ENCODE measurements around the gene SLIT3. TPM values are rescaled to one million over a fixed set of nuclear protein-coding genes. Genes with fewer than 3 reads are reported as not detected.

SLIT3 gene
- total RNA-seq, 4 donors from 2014 or later, result 28.4 to 77.2 (median 63.8) TPM

GRCh38 chr5:168820874-168821273 is 480.1 kb downstream of the SLIT3 start:
- intact Hi-C loops (cut with DNase I), result no loop called here
- Histone ChIP-seq H3K36me3 (no peaks in the 10 kb centered on the region), H3K27me3 (no peaks in the 10 kb centered on the region), H3K4me3 (replicated peaks in 1 of 3) (no peak overlapping the region), H3K9me3 (no peaks in the 10 kb centered on the region), H3K4me1 (peaks cover 41 to 60% of the 10 kb centered on the region in 2 donors), H3K27ac (peak overlapping the region in 1 of 3 donors; percentile 24)
- no peak for TF ChIP-seq CTCF (IDR thresholded peaks at IDR 0.05)
- TF ChIP-seq POLR2A (IDR thresholded peaks at IDR 0.05), result no peak
- WGBS, 2 donors, result 88 to 92% methylated on average over 5 of the region's 5 CpGs
- no peak for DNase-seq

- peaks cover 41 to 57% of the 10 kb centered on the region in 2 donors for H3K4me1 ChIP-seq
- TF ChIP-seq CTCF (IDR thresholded peaks at IDR 0.05) (no peak), POLR2A (IDR thresholded peaks at IDR 0.05) (no peak)
- H3K27ac ChIP-seq, result peak overlapping the region; percentile 48 to 69 (median 61)
- no peaks in the 10 kb centered on the region for H3K9me3 ChIP-seq
- intact Hi-C loops (cut with DNase I), result no loop called here
- no peaks in the 10 kb centered on the region for H3K36me3 ChIP-seq
- H3K27me3 ChIP-seq, result no peaks in the 10 kb centered on the region
- WGBS, 2 donors, result 36 to 55% methylated on average over 16 of the region's 16 CpGs
- H3K4me3 ChIP-seq (replicated peaks in 1 of 3), result no peak overlapping the region
- peak; percentile 71 to 72 for DNase-seq
Measured at GRCh38 chr5:168819004-168819621, 481.8 kb downstream of the SLIT3 start.

GRCh38 chr5:168818558-168818957 is 482.4 kb downstream of the SLIT3 start:
- DNase-seq, result peak; percentile 87 to 90
- TF ChIP-seq POLR2A (IDR thresholded peaks at IDR 0.05) (no peak), CTCF (IDR thresholded peaks at IDR 0.05) (peak in 1 of 6 experiments; percentile 16)
- Histone ChIP-seq H3K4me3 (replicated peaks in 1 of 3) (no peak overlapping the region), H3K36me3 (no peaks in the 10 kb centered on the region), H3K27me3 (no peaks in the 10 kb centered on the region), H3K4me1 (peaks cover 41 to 57% of the 10 kb centered on the region in 2 donors), H3K27ac (peak overlapping the region; percentile 48 to 69 (median 61)), H3K9me3 (no peaks in the 10 kb centered on the region)
- intact Hi-C loops (cut with DNase I), result no loop called here
- 16 to 43% methylated on average over 4 of the region's 4 CpGs for WGBS, 2 donors

GRCh38 chr5:168817591-168817990 is 483.3 kb downstream of the SLIT3 start:
- 43 to 62% methylated on average over 5 of the region's 5 CpGs for WGBS, 2 donors

More at GRCh38 chr5:168817591-168817990, 483.3 kb downstream of the SLIT3 start:
- Histone ChIP-seq H3K9me3 (no peaks in the 10 kb centered on the region), H3K27me3 (no peaks in the 10 kb centered on the region), H3K4me3 (replicated peaks in 1 of 3) (no peak overlapping the region), H3K4me1 (peaks cover 38 to 53% of the 10 kb centered on the region in 2 donors), H3K36me3 (no peaks in the 10 kb centered on the region), H3K27ac (no peak overlapping the region)
- TF ChIP-seq POLR2A (IDR thresholded peaks at IDR 0.05) (no peak), CTCF (IDR thresholded peaks at IDR 0.05) (no peak)
- no peak for DNase-seq
- intact Hi-C loops (cut with DNase I), result no loop called here
